RWPE2 (cell line): ENCODE data around the gene PPP1R16B.
A peak's percentile ranks its signal among the peaks of the same experiment; 100 is the strongest.

Source experiments
- ATAC-seq: fragments of 200-7000 bp; cut with Tn5 transposase; 3 replicates; pipeline ENCODE4 v1.9.1; 2021; ENCODE audit warnings: low read depth
- DNase-seq: peaks from one replicate; pipeline ENCODE4 v3.0.0-alpha.2; 2020; ENCODE audit warnings: low spot score
- H3K27ac ChIP-seq: fragments of 450-650 bp; 2 replicates; pipeline ENCODE4 v1.5.1; 2017; ENCODE audit warnings: mild to moderate bottlenecking; ENCODE audit not compliant: poor library complexity, severe bottlenecking
- H3K27me3 ChIP-seq: fragments of 250-450 bp; sonication (Bioruptor Pico); 2 replicates; pipeline ENCODE4 v1.5.1; 2021; ENCODE audit warnings: mild to moderate bottlenecking, moderate library complexity; ENCODE audit not compliant: insufficient read depth, poor library complexity, severe bottlenecking
- H3K36me3 ChIP-seq: fragments of 250-450 bp; sonication (Bioruptor Pico); 2 replicates; pipeline ENCODE4 v1.5.1; 2020; ENCODE audit warnings: low read depth, mild to moderate bottlenecking, moderate library complexity
- H3K4me1 ChIP-seq: fragments of 250-450 bp; sonication (Bioruptor Pico); 2 replicates; pipeline ENCODE4 v1.5.1; 2021; ENCODE audit warnings: mild to moderate bottlenecking, moderate library complexity; ENCODE audit not compliant: insufficient read depth, poor library complexity, severe bottlenecking
- H3K4me3 ChIP-seq: fragments of 250-450 bp; sonication (Bioruptor Pico); 2 replicates; pipeline ENCODE4 v1.5.1; 2021; ENCODE audit warnings: mild to moderate bottlenecking, moderate library complexity; ENCODE audit not compliant: severe bottlenecking
- H3K9me3 ChIP-seq: fragments of 250-450 bp; sonication (Bioruptor Pico); 2 replicates; pipeline ENCODE4 v1.5.1; 2021; ENCODE audit warnings: mild to moderate bottlenecking, moderate library complexity; ENCODE audit not compliant: severe bottlenecking
- CTCF ChIP-seq: fragments of 450-650 bp; IDR thresholded peaks from one replicate; pipeline ENCODE4 v1.5.1; 2017; ENCODE audit warnings: mild to moderate bottlenecking, moderate library complexity; ENCODE audit not compliant: poor library complexity, severe bottlenecking

Gene PPP1R16B

GRCh38 chr20:38863024-38863851 is 57.7 kb downstream of the PPP1R16B start:
- Histone ChIP-seq H3K9me3 (no peaks in the 10 kb centered on the region), H3K36me3 (no peaks in the 10 kb centered on the region), H3K27me3 (no peaks in the 10 kb centered on the region), H3K4me3 (no peak overlapping the region), H3K27ac (no peak overlapping the region), H3K4me1 (no peaks in the 10 kb centered on the region)
- 0 out of 3 replicates have a peak, but pooled peaks have one; percentile 8 for ATAC-seq
- no peak for TF ChIP-seq CTCF
- DNase-seq: no peak

- H3K36me3 ChIP-seq: no peaks in the 10 kb centered on the region
- no peak for TF ChIP-seq CTCF
- ATAC-seq (no peak), DNase-seq (peak; percentile 68)
- H3K27ac ChIP-seq: no peak overlapping the region
- H3K4me3 ChIP-seq: no peak overlapping the region
- H3K4me1 ChIP-seq: no peaks in the 10 kb centered on the region
- H3K27me3 ChIP-seq: no peaks in the 10 kb centered on the region
- H3K9me3 ChIP-seq: no peaks in the 10 kb centered on the region
These were observed 59.2 kb downstream of the PPP1R16B start for GRCh38 chr20:38864662-38865061.

GRCh38 chr20:38866265-38867061 is 61.0 kb downstream of the PPP1R16B start:
- no peaks in the 10 kb centered on the region for H3K36me3 ChIP-seq
- no peak for TF ChIP-seq CTCF

GRCh38 chr20:38867062-38867359 is 61.5 kb downstream of the PPP1R16B start:
- Histone ChIP-seq H3K27ac (no peak overlapping the region), H3K4me1 (peaks cover 20% of the 10 kb centered on the region)
- no peak for ATAC-seq

More at GRCh38 chr20:38866265-38867061, 61.0 kb downstream of the PPP1R16B start:
- Histone ChIP-seq H3K4me1 (peaks cover 15% of the 10 kb centered on the region), H3K4me3 (no peak overlapping the region), H3K9me3 (no peaks in the 10 kb centered on the region), H3K27ac (no peak overlapping the region), H3K27me3 (no peaks in the 10 kb centered on the region)
- no peak for DNase-seq
- ATAC-seq: no peak

More at GRCh38 chr20:38867062-38867359, 61.5 kb downstream of the PPP1R16B start:
- Histone ChIP-seq H3K36me3 (no peaks in the 10 kb centered on the region), H3K9me3 (no peaks in the 10 kb centered on the region), H3K4me3 (no peak overlapping the region), H3K27me3 (no peaks in the 10 kb centered on the region)
- DNase-seq: no peak
- no peak for TF ChIP-seq CTCF
